Measurements from ENCODE around the gene WASF3.
"Not testable (repeated sequence)": the region's sequence is repeated elsewhere in the genome, so short reads cannot be mapped to it uniquely, and the experiment has no call there.

WASF3 gene

DNA sequence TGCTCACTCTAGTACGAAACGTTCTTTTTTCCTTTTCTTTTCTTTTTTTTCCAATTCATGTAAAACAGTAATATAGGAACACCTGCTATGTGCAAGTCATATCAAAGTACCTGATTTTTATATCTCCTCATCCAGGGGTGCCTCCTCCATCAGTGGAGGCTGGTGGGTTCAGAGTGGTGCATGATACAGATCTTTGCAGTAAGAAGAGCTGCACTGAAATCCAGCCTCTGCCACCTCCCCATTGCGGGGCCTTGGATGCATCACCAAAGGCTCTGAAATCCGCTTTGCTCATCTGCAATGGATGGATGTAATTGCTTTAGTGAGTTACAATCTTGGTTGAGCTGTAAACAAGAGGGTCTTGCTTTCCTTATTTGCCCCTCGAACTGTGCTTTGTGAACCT is 164.8 kb downstream of the WASF3 start:
- TF ChIP-seq, protein P1, sequence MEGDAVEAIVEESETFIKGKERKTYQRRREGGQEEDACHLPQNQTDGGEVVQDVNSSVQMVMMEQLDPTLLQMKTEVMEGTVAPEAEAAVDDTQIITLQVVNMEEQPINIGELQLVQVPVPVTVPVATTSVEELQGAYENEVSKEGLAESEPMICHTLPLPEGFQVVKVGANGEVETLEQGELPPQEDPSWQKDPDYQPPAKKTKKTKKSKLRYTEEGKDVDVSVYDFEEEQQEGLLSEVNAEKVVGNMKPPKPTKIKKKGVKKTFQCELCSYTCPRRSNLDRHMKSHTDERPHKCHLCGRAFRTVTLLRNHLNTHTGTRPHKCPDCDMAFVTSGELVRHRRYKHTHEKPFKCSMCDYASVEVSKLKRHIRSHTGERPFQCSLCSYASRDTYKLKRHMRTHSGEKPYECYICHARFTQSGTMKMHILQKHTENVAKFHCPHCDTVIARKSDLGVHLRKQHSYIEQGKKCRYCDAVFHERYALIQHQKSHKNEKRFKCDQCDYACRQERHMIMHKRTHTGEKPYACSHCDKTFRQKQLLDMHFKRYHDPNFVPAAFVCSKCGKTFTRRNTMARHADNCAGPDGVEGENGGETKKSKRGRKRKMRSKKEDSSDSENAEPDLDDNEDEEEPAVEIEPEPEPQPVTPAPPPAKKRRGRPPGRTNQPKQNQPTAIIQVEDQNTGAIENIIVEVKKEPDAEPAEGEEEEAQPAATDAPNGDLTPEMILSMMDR (conservative IDR thresholded peaks at IDR 0.05), result no peak
- TF ChIP-seq ZFX (IDR thresholded peaks at IDR 0.05), result no peak
- no peak overlapping the region for H3K27ac ChIP-seq

DNA sequence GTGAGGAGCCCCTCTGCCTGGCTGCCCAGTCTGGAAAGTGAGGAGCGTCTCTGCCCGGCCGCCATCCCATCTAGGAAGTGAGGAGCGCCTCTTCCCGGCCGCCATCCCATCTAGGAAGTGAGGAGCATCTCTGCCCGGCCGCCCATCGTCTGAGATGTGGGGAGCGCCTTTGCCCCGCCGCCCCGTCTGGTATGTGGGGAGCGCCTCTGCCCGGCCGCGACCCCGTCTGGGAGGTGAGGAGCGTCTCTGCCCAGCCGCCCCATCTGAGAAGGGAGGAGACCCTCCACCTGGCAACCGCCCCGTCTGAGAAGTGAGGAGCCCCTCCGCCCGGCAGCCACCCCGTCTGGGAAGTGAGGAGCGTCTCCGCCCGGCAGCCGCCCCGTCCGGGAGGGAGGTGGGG is 166.1 kb downstream of the WASF3 start:
- H3K27ac ChIP-seq, result not testable (repeated sequence)

GRCh38 chr13:26726684-26727083 is 169.2 kb downstream of the WASF3 start:
- TF ChIP-seq, protein P1 (conservative IDR thresholded peaks at IDR 0.05), result no peak
- no peak for TF ChIP-seq ZFX (IDR thresholded peaks at IDR 0.05)
- no peak overlapping the region for H3K27ac ChIP-seq

DNA sequence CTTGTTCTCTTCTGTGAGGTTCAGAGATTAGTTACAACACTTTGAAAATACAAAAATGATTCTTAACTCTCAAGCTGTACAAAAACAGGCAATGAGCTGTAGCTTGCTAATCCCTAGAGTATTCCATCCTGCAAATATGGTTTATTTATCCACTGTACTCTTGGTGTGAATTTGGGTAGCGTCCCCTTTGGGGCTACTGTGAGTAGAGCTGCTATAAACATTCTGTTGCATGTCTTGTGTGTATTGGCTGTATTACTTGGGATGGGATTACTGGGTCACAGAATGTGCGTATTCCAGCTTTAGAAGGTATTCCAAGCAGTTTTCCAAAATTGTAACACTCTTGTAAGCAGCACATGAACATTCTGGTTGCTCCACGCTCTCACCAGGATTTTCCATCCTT is 169.6 kb downstream of the WASF3 start:
- TF ChIP-seq ZFX (IDR thresholded peaks at IDR 0.05), result no peak
- TF ChIP-seq, protein P1 (conservative IDR thresholded peaks at IDR 0.05), result no peak
- no peak overlapping the region for H3K27ac ChIP-seq

DNA sequence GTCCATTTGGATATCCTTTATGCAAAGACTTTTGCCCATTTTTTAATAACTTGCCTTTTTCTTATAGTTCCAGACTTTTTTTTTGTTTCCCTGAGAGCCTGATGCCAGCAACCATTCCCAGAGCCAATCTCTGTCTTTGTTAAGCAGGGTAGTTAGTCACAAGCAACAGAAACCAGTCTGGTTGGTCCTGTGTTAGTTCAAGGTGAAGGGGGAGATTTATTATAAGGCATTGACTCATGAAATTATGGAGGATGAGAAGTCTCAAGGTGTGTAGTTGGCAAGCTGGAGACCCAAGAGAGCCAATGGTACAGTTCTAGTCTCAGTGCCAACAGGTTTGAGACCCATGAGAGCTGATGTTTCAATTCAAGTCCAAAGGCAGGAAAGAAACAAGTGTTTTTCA is 170.2 kb downstream of the WASF3 start:
- TF ChIP-seq ZFX (IDR thresholded peaks at IDR 0.05), result no peak
- TF ChIP-seq, protein P1 (conservative IDR thresholded peaks at IDR 0.05), result no peak
- H3K27ac ChIP-seq, result no peak overlapping the region

- H3K27ac ChIP-seq, result no peak overlapping the region
- TF ChIP-seq, protein P1 (conservative IDR thresholded peaks at IDR 0.05), result no peak
- no peak for TF ChIP-seq ZFX (IDR thresholded peaks at IDR 0.05)
These were observed 178.2 kb downstream of the WASF3 start for GRCh38 chr13:26735677-26736076.
